Esophagus muscularis mucosa (tissue), 4 donors: ENCODE results near the gene SNX9. TPM values are rescaled to one million over a fixed set of nuclear protein-coding genes. Genes with fewer than 3 reads are reported as not detected.

Experiments used
- DNase-seq: peaks from one replicate; pipeline ENCODE4 v3.0.0-alpha.2; 2017; ENCODE audit errors: extremely low spot score
- H3K27ac ChIP-seq, 4 donors: fragments of 200-600 bp; sonication (generic); replicated peaks in 1 of 4; 1 replicate in 3 of 4; 2 replicates in 1 of 4; pipeline ENCODE4 v1.5.1; 2016 to 2019; ENCODE audit warnings: mild to moderate bottlenecking in 1 of 4
- H3K27me3 ChIP-seq, 4 donors: fragments of 200-600 bp; sonication (generic); one replicate each; pipeline versions ENCODE4 v1.5.1 to v1.6.0; 2016 to 2019
- H3K36me3 ChIP-seq, 4 donors: fragments of 200-600 bp; sonication (generic); one replicate each; pipeline ENCODE4 v1.5.1; 2016 to 2019
- H3K4me1 ChIP-seq, 4 donors: fragments of 200-600 bp; sonication (generic); one replicate each; pipeline ENCODE4 v1.5.1; 2016 to 2019
- H3K4me3 ChIP-seq, 4 donors: fragments of 200-600 bp; sonication (generic); 1 replicate in 2 of 4; 2 replicates in 2 of 4; pipeline ENCODE4 v1.5.1; 2016 to 2019; ENCODE audit warnings: mild to moderate bottlenecking in 4 of 4, moderate library complexity in 1 of 4
- H3K9me3 ChIP-seq, 4 donors: fragments of 200-600 bp; sonication (generic); 1 replicate in 3 of 4; 2 replicates in 1 of 4; pipeline ENCODE4 v1.5.1; 2016 to 2019
- CTCF ChIP-seq, 3 experiments: fragments of 200-600 bp in 2 of 3; fragments of 450-650 bp in 1 of 3; sonication (generic) in 2 of 3; IDR thresholded peaks; one replicate each; pipeline ENCODE4 v1.5.1; 2017 to 2019; ENCODE audit warnings: antibody characterized with exemption in 3 of 3, mild to moderate bottlenecking in 2 of 3, moderate library complexity in 1 of 3
- EP300 ChIP-seq: sonication (generic); formaldehyde crosslinking; IDR thresholded peaks from one replicate; pipeline ENCODE4 v1.6.1; 2017; ENCODE audit warnings: antibody characterized with exemption
- POLR2A ChIP-seq: fragments of 450-650 bp; IDR thresholded peaks from one replicate; pipeline ENCODE4 v1.6.1; 2017; ENCODE audit warnings: antibody characterized with exemption, moderate library complexity, mild to moderate bottlenecking, low read depth
- POLR2AphosphoS5 ChIP-seq, 2 donors: sonication (generic); formaldehyde crosslinking; IDR thresholded peaks; one replicate each; pipeline ENCODE4 v1.6.1; 2017; ENCODE audit warnings: antibody characterized with exemption in 2 of 2
- WGBS: methylation state at CpG from one replicate; pipeline ENCODE4 v1.1.5; 2018; 5-methylcytosine and 5-hydroxymethylcytosine counted together
- intact Hi-C: fragments of 100-400 bp; cut with DNase I; formaldehyde crosslinking; loops from one replicate; pipeline ENCODE4 v1.15.1; 2023
- total RNA-seq, 4 donors: library from RNA; depleted of rRNA; stranded (reverse); fragments of >200 nt; gene quantifications; one replicate each; pipeline versions ENCODE4 v1.1.0 to v1.2.1, GENCODE V29; 2016

Gene SNX9
- total RNA-seq, 4 donors from 2014 or later, result 78.1 to 94.7 (median 85.1) TPM

- Histone ChIP-seq H3K9me3 (no peaks in the 10 kb centered on the region), H3K27me3 (no peaks in the 10 kb centered on the region), H3K36me3 (no peaks in the 10 kb centered on the region), H3K4me3 (no peak overlapping the region), H3K27ac (no peak overlapping the region), H3K4me1 (peaks cover 53 to 95% (median 83%) of the 10 kb centered on the region in 4 donors)
- 86% methylated on average over 6 of the region's 6 CpGs for WGBS
- intact Hi-C loops, result no loop called here
- no peak for TF ChIP-seq POLR2AphosphoS5 (IDR thresholded peaks at IDR 0.05)
- no peak for TF ChIP-seq POLR2A
- no peak for TF ChIP-seq EP300
- TF ChIP-seq CTCF (IDR thresholded peaks at IDR 0.05), result no peak
- no peak for DNase-seq
Measured at GRCh38 chr6:157845493-157846259, 22.6 kb downstream of the SNX9 start.

- Histone ChIP-seq H3K4me1 (peaks cover 35 to 74% (median 64%) of the 10 kb centered on the region in 4 donors), H3K27ac (no peak overlapping the region), H3K9me3 (peaks cover 0 to 7% (median 3%) of the 10 kb centered on the region in 4 donors), H3K27me3 (no peaks in the 10 kb centered on the region), H3K36me3 (no peaks in the 10 kb centered on the region), H3K4me3 (no peak overlapping the region)
- 100% methylated on average over 2 of the region's 2 CpGs for WGBS
- no peak for DNase-seq
- intact Hi-C loops, result no loop called here
- TF ChIP-seq CTCF (IDR thresholded peaks at IDR 0.05) (no peak), EP300 (no peak), POLR2A (no peak), POLR2AphosphoS5 (IDR thresholded peaks at IDR 0.05) (no peak)
Measured at GRCh38 chr6:157847846-157848245, 24.8 kb downstream of the SNX9 start.

GRCh38 chr6:157848693-157849092 lies 25.6 kb downstream of the SNX9 start:
- Histone ChIP-seq H3K4me1 (peaks cover 35 to 66% (median 60%) of the 10 kb centered on the region in 4 donors), H3K27me3 (no peaks in the 10 kb centered on the region), H3K4me3 (no peak overlapping the region), H3K9me3 (peaks cover 0 to 13% (median 5%) of the 10 kb centered on the region in 4 donors), H3K27ac (no peak overlapping the region), H3K36me3 (no peaks in the 10 kb centered on the region)
- 91% methylated on average over 8 of the region's 8 CpGs for WGBS
- TF ChIP-seq EP300, result no peak
- TF ChIP-seq POLR2AphosphoS5 (IDR thresholded peaks at IDR 0.05), result no peak
- no peak for TF ChIP-seq POLR2A
- TF ChIP-seq CTCF (IDR thresholded peaks at IDR 0.05), result no peak
- no peak for DNase-seq
- intact Hi-C loops, result no loop called here

- Histone ChIP-seq H3K9me3 (peaks cover 0 to 17% (median 5%) of the 10 kb centered on the region in 4 donors), H3K4me3 (no peak overlapping the region), H3K4me1 (peaks cover 32 to 68% (median 57%) of the 10 kb centered on the region in 4 donors), H3K36me3 (no peaks in the 10 kb centered on the region), H3K27ac (no peak overlapping the region), H3K27me3 (no peaks in the 10 kb centered on the region)
- no peak for DNase-seq
- intact Hi-C loops, result no loop called here
- TF ChIP-seq CTCF (IDR thresholded peaks at IDR 0.05) (no peak), POLR2AphosphoS5 (IDR thresholded peaks at IDR 0.05) (no peak)
- 96% methylated on average over 5 of the region's 5 CpGs for WGBS
Measured at GRCh38 chr6:157849288-157850017, 26.4 kb downstream of the SNX9 start.
